DMS53 treated with DMSO at 0.1 percent for 48 hours (cell line): ENCODE results near the gene ZNF653.
A peak's percentile ranks its signal among the peaks of the same experiment; 100 is the strongest.
"Not testable (repeated sequence)": the region's sequence is repeated elsewhere in the genome, so short reads cannot be mapped to it uniquely, and the experiment has no call there.

ENCODE experiments used
- DNase-seq: peaks from one replicate; lab custom pipeline; 2025; ENCODE audit not compliant: unreplicated experiment; lab: John Stamatoyannopoulos, UW

ZNF653 gene

DNA sequence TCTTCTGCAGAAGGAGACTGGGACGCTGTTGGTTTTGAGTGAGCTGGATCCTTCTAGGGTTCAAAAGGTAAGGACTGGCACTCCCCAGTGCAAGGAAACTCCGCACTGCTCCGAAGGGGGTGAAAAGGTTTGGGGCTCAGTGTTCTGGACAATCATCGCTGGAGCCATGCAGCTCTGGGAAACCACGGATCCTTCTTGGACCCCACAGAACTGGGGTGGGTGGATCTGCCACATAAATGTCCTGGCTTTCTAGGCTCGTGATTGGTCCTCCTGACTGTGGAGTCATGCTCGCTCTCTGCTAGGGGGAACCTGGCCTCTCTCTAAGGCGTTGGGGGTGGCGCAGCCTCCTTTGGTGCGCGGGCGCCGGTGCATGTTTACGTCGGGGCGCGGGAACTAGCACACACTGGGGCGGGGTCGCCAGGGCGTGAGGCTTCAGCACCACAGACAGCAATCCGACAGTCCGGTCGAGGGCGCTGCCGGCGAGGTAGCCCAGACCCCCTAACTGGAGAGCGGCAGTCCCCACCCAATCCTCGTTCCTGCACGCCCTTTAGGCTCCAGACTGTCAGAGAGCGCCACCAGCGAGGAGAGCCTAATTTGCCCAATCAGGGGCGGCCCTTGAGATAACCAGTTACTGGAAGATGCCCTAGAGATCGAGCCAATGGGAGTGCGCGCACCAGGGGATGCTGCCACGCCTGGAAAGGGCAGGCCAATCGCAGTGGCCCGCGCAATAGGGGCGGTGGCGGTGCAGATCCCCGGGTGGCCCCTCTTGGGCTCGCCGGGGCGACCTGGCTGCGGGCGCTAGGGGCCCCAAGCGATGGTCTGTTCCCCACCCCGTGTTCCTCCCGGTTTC is 23.9 kb downstream of the ZNF653 start:
- peak; percentile 84 for DNase-seq

- DNase-seq = no peak
These were observed 24.7 kb downstream of the ZNF653 start, which contains the start of gene ELAVL3 for GRCh38 chr19:11480715-11481533. Gene ELAVL3, minus strand, starts transcription at chr19:11481046. Its CDS starts 438 bp downstream, at chr19:11480608.

DNA sequence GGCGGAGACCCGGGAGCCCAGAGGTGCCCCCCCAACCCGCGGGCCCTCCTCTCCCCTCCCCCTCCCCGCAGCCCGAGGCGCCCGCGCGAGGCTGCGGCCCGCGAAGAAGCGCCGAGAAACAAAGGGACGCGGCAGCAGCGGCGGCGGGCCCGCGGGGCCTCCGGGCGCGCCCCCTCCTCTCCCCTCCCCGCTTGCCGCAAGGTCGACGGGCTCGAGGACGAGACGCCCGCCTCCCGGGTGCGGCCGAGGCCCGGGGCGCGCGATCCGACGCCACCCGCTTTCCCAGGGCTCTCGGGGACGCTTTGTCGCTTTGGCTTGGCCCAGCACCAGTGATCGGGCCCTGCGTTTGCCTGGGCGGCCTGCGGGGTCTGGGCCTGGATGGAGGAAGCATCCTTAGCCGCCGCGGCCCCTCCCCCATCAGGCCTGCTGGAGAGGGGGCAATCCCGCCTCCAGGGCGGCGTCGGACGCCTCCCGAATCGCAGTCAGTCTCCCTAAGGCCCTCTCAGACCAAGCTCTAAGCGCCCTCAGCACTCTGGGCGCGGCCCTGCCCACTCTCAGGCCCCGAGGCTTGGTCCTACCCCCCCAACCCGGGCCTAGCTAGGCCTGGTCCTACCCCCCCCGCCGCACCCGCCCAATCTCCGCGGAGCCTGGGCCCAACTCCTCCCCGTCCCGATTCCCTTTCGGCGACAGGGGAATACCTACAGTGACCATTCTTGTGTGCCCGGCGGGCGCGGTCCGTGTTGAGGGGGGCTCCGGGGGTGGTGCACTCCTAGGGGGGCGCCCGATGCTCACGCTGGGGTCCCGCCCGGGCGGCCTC is 25.5 kb downstream of the ZNF653 start:
- no peak for DNase-seq

GRCh38 chr19:11479090-11479897 is 26.3 kb downstream of the ZNF653 start:
- DNase-seq = peak; percentile 6

- no peak for DNase-seq
These were observed 27.2 kb downstream of the ZNF653 start for GRCh38 chr19:11478167-11479089.

DNA sequence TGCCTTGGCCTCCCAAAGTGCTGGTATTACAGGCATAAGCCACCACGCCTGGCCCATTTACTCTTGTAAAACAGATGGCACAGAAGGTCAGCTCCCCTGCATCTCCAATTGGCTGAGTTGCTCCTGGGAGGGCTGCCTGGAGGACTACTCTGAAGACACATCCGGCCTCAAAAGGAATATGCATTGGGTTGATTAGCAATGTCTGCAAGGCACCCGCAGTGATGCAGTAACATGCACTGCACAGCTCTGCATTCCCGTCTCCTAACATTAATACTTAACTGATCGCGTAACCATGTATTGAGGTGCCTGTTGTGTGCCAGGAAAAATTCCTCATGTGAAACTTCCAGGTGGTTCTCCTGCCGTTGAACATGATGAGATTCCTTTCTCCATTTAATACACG is 29.8 kb downstream of the ZNF653 start:
- no peak for DNase-seq

DNA sequence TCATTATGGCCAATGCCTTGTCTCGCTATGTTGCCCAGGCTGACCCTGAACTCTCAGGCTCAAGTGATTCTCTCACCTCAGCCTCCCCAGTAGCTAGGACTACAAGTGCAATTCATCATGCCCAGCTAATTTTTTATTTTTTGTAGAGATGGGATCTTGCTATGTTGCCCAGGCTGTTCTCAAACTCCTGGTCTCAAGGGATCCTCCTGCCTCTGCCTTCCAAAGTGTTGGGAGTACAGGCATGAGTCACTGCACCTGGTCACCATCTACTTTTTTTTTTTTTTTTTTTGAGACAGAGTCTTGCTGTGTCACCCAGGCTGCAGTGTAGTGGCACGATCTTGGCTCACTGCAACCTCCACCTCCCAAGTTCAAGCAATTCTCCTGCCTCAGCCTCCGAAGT is 30.3 kb downstream of the ZNF653 start:
- not testable (repeated sequence) for DNase-seq

- DNase-seq = no peak
These were observed 31.9 kb downstream of the ZNF653 start for GRCh38 chr19:11473725-11474124.

- DNase-seq = not testable (repeated sequence)
These were observed 37.3 kb downstream of the ZNF653 start for GRCh38 chr19:11468266-11468845.

GRCh38 chr19:11465600-11465999 is 40.0 kb downstream of the ZNF653 start:
- no peak for DNase-seq

- DNase-seq = no peak
These were observed 41.0 kb downstream of the ZNF653 start for GRCh38 chr19:11464333-11465265.

- DNase-seq = no peak
These were observed 42.2 kb downstream of the ZNF653 start for GRCh38 chr19:11463391-11463790.

DNA sequence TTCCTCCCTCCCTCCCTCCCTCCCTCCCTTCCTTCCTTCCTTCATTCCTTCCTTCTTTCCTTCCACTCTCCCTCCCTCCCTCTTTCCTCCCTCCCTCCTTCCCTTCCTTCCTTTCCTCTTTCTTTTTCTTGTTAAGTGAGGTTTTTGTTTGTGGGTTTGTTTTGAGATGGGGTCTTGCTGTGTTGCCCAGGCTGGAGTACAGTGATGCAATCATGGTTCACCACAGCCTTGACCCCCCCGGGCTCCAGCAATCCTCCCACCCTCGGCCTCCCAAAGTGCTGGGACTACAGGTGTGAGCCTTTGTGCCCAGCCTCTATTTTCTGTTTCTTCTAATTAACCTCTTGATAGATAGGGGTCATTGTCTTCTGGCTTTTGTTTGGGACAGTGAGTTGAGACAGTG is 44.2 kb downstream of the ZNF653 start:
- DNase-seq = no peak

DNA sequence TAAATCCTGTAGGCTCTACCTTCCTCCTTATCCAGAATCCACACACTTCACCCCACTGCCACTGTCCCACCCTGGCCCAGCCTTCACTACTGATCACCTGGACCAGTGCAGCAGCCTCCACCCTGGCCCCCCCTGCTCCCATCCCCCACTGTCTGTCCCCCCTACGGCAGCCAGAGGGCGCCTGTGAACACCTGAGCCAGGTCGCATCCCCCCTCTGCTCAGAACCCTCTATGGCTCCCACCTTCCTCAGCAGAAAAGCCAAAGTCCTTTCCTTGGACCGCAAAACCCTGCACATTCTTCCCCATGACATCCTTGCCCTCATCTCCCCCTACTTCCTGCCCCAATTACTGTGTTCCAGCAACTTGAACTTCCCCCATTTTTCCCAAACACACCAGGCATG is 45.4 kb downstream of the ZNF653 start:
- DNase-seq = no peak

GRCh38 chr19:11458912-11459311 is 46.7 kb downstream of the ZNF653 start:
- not testable (repeated sequence) for DNase-seq

- DNase-seq = no peak
These were observed 47.3 kb downstream of the ZNF653 start for GRCh38 chr19:11458236-11458900.

DNA sequence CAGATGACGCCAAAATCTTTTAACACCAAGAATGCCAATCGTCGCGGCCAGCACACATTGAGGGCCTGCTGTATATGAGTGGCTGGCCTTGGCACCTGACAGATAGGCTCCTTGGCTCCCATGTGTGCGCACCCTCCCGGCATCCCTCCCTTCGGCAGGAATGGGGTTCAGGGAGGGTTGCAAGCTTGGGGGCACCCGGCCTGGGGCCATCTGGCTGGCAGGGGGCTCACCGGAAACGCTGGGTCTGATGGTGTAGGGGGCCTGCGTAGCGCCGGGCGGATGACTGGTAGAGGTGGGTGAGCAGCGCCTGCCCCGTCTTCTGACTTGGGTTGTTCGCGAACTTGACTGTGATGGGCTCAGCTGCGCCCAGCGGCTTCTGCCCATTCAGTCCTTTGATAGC is 47.8 kb downstream of the ZNF653 start:
- DNase-seq = no peak
